Ishikawa (cell line): Measurements from ENCODE around the gene AACS.

ENCODE experiments used
- CEBPB ChIP-seq: IDR thresholded peaks from 2 replicates; pipeline ENCODE4 v1.6.1; 2012
- CREB1 ChIP-seq: IDR thresholded peaks from 2 replicates; pipeline ENCODE4 v1.6.1; 2012; ENCODE audit warnings: low read depth
- EGR1 ChIP-seq: IDR thresholded peaks from 2 replicates; pipeline ENCODE4 v1.6.1; 2012
- EP300 ChIP-seq: IDR thresholded peaks from 2 replicates; pipeline ENCODE4 v1.6.1; 2012; ENCODE audit warnings: borderline replicate concordance
- FOXM1 ChIP-seq: IDR thresholded peaks from 2 replicates; pipeline ENCODE4 v1.6.1; 2012; ENCODE audit warnings: low read depth, borderline replicate concordance
- NFIC ChIP-seq: IDR thresholded peaks from 2 replicates; pipeline ENCODE4 v1.6.1; 2012
- RAD21 ChIP-seq: IDR thresholded peaks from 2 replicates; pipeline ENCODE4 v1.6.1; 2012; ENCODE audit warnings: low read depth
- REST ChIP-seq: IDR thresholded peaks from 2 replicates; pipeline ENCODE4 v1.6.1; 2012; ENCODE audit warnings: low read depth, mild to moderate bottlenecking
- TAF1 ChIP-seq: IDR thresholded peaks from 2 replicates; pipeline ENCODE4 v1.6.1; 2012; ENCODE audit warnings: low read depth, mild to moderate bottlenecking
- TCF12 ChIP-seq: IDR thresholded peaks from 2 replicates; pipeline ENCODE4 v1.6.1; 2012; ENCODE audit warnings: low read depth
- TEAD4 ChIP-seq: IDR thresholded peaks from 2 replicates; pipeline ENCODE4 v1.6.1; 2012
- USF1 ChIP-seq: IDR thresholded peaks from 2 replicates; pipeline ENCODE4 v1.6.1; 2012
- YY1 ChIP-seq: IDR thresholded peaks from 2 replicates; pipeline ENCODE4 v1.6.1; 2012; ENCODE audit warnings: low read depth
- ZBTB7A ChIP-seq: IDR thresholded peaks from 2 replicates; pipeline ENCODE4 v1.6.1; 2012; ENCODE audit warnings: low read depth
- TF ChIP-seq, protein P1 (sequence below): IDR thresholded peaks from 2 replicates; pipeline ENCODE4 v1.6.1; 2012

Gene AACS

GRCh38 chr12:125157177-125157576, 91.9 kb downstream of the AACS start:
- no peak for TF ChIP-seq CEBPB
- no peak for TF ChIP-seq USF1
- TF ChIP-seq TEAD4 = no peak
- TF ChIP-seq, protein P1, sequence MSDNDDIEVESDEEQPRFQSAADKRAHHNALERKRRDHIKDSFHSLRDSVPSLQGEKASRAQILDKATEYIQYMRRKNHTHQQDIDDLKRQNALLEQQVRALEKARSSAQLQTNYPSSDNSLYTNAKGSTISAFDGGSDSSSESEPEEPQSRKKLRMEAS = no peak
- TF ChIP-seq NFIC = no peak
- no peak for TF ChIP-seq REST
- TF ChIP-seq ZBTB7A = no peak
- TF ChIP-seq EGR1 = no peak
- TF ChIP-seq EP300 = no peak
- no peak for TF ChIP-seq TAF1
- TF ChIP-seq CREB1 = no peak
- no peak for TF ChIP-seq FOXM1
- no peak for TF ChIP-seq TCF12
- TF ChIP-seq YY1 = no peak
- no peak for TF ChIP-seq RAD21

DNA sequence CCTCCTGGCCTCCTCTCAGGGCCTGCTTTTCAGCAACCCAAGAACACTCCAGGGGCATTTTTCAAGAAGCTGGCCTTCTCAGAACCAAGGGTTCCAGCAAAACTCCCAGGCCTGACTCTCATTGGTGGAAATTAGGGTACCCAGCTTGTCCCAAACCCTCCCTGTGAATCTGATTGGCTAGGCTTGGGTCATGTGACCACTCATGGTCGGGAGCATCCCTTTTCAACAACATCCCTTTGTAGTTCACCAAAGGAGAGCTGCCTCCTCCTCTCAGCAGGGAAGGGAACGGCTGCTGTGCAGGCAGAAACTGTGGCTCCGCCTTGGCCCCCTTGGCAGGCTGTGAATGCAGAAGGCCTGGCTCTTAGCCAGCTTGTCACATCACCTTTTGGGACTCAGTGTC, 94.5 kb downstream of the AACS start:
- TF ChIP-seq USF1 = peak; percentile 67
- no peak for TF ChIP-seq TEAD4

DNA sequence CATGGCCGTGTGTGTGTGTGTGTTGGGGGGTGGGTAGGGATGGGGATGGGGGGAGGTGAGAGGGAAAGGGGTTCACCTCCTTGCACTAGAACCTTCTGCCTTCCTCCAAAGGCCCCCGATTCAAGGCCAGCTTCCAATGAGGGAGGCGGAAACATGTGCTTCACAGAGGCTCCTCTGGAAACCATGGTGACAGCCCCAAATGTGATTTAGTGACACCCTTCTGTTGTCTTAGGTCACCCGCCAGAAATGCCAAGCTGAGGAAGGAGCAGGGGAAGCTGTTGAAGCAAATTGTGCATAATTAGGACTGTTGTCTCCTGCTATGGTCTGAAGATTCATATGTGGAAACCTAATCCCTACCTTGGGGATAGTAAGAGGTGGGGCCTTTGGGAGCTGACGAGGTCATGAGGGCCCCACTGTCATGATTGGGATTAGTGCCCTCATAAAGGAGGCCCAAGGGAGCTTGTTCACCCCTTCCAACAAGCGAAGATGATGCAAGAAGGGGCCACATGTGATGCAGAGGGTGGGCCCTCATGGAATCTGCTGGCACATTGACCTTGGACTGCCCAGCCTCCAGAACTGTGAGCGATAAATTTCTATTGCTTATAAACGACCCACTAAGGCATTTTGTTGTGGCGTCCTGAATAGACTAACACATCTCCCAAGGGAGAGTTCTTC, 95.2 kb downstream of the AACS start:
- TF ChIP-seq FOXM1 = no peak
- TF ChIP-seq EP300 = no peak
- TF ChIP-seq, protein P1 = no peak
- TF ChIP-seq ZBTB7A = no peak
- TF ChIP-seq TEAD4 = no peak
- TF ChIP-seq TAF1 = no peak
- no peak for TF ChIP-seq CEBPB
- TF ChIP-seq CREB1 = no peak
- no peak for TF ChIP-seq NFIC
- TF ChIP-seq EGR1 = no peak
- TF ChIP-seq USF1 = no peak
- no peak for TF ChIP-seq REST
- no peak for TF ChIP-seq YY1

DNA sequence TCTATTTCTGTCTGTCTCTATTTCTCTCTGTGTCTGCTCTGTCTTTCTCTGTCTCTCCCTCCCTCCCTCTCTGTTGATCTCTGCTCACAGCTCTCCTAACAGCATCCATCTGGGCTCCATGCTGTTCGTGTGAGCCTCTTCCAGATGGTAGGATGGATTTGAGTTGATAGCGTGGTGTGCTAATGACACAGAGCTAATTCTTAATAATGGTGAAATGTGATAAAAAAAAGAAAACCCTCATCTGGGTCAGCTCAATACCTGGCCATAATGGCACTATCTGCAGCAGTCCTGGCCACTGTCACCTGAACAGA, 96.4 kb downstream of the AACS start:
- TF ChIP-seq, protein P1 = no peak
- TF ChIP-seq FOXM1 (no peak), TAF1 (no peak), YY1 (no peak), REST (no peak), USF1 (no peak), NFIC (no peak), EP300 (no peak), CEBPB (no peak), ZBTB7A (no peak), TCF12 (no peak), TEAD4 (no peak), RAD21 (no peak), EGR1 (no peak), CREB1 (no peak)
